Spleen (tissue), 11 donors: Measurements from ENCODE around the gene PRICKLE1. TPM values are rescaled to one million over a fixed set of nuclear protein-coding genes. Genes with fewer than 3 reads are reported as not detected.

Experiments
- DNase-seq: peaks from one replicate; pipeline ENCODE4 v3.0.0-alpha.2; 2020
- H3K27ac ChIP-seq, 8 donors: fragments of 200-600 bp; sonication (generic) in 7 of 8; 1 replicate in 4 of 8; 2 replicates in 4 of 8; pipeline versions ENCODE4 v1.5.0 to v1.8.0; 2016 to 2021; ENCODE audit warnings: inconsistent platforms in 4 of 8, mild to moderate bottlenecking in 4 of 8, moderate library complexity in 1 of 8
- H3K27me3 ChIP-seq, 7 donors: fragments of 200-600 bp; sonication (generic) in 6 of 7; replicated peaks in 1 of 7; 1 replicate in 4 of 7; 2 replicates in 3 of 7; pipeline versions ENCODE4 v1.5.0 to v1.8.0; 2016 to 2021; ENCODE audit warnings: inconsistent platforms in 3 of 7, mild to moderate bottlenecking in 1 of 7
- H3K36me3 ChIP-seq, 6 donors: fragments of 200-600 bp; sonication (generic) in 5 of 6; 1 replicate in 4 of 6; 2 replicates in 2 of 6; pipeline versions ENCODE4 v1.5.0 to v1.8.0; 2016 to 2021; ENCODE audit warnings: inconsistent platforms in 2 of 6
- H3K4me1 ChIP-seq, 6 donors: fragments of 200-600 bp; sonication (generic) in 5 of 6; 1 replicate in 3 of 6; 2 replicates in 3 of 6; pipeline versions ENCODE4 v1.5.0 to v1.8.0; 2016 to 2021; ENCODE audit warnings: inconsistent platforms in 3 of 6
- H3K4me3 ChIP-seq, 8 donors: fragments of 200-600 bp; sonication (generic) in 7 of 8; 1 replicate in 4 of 8; 2 replicates in 4 of 8; pipeline versions ENCODE4 v1.5.0 to v1.8.0; 2016 to 2021; ENCODE audit warnings: inconsistent platforms in 4 of 8, mild to moderate bottlenecking in 4 of 8, moderate library complexity in 2 of 8
- H3K9me3 ChIP-seq, 8 donors: fragments of 200-600 bp; sonication (generic) in 7 of 8; 1 replicate in 4 of 8; 2 replicates in 4 of 8; pipeline versions ENCODE4 v1.5.0 to v1.8.0; 2016 to 2021; ENCODE audit warnings: inconsistent platforms in 4 of 8
- CTCF ChIP-seq, 11 experiments: fragments of 200-600 bp in 7 of 11; fragments of 450-650 bp in 4 of 11; sonication (generic) in 4 of 11; IDR thresholded peaks in 8 of 11; conservative IDR thresholded peaks in 3 of 11; 1 replicate in 7 of 11; 2 replicates in 4 of 11; pipeline versions ENCODE4 v1.4.0 to v1.8.0; 2016 to 2021; ENCODE audit warnings: antibody characterized with exemption in 11 of 11, inconsistent platforms in 4 of 11, mild to moderate bottlenecking in 1 of 11
- POLR2A ChIP-seq, 3 donors: fragments of 450-650 bp; IDR thresholded peaks; one replicate each; pipeline ENCODE4 v1.5.1; 2017; ENCODE audit warnings: antibody characterized with exemption in 3 of 3, mild to moderate bottlenecking in 1 of 3
- POLR2AphosphoS5 ChIP-seq, 3 donors: sonication (generic); formaldehyde crosslinking; IDR thresholded peaks; one replicate each; pipeline ENCODE4 v1.5.1; 2017; ENCODE audit warnings: antibody characterized with exemption in 3 of 3
- WGBS, 5 donors: extraction: QIAGEN DNeasy Blood & Tissue Kit in 3 of 5; methylation state at CpG; one replicate each; pipeline versions ENCODE4 v1.1.5 to v1.1.7; 2013 to 2018; 5-methylcytosine and 5-hydroxymethylcytosine counted together
- intact Hi-C: fragments of 100-400 bp; cut with DNase I; formaldehyde crosslinking; loops from one replicate; pipeline ENCODE4 v1.15.0; 2023; ENCODE audit warnings: low total_unique reads
- polyA plus RNA-seq, 3 donors: library from polyadenylated mRNA; stranded (reverse); fragments of 200-250 nt; gene quantifications; one replicate each; pipeline ENCODE4 v1.2.1, GENCODE V29; 2013
- total RNA-seq, 7 donors: library from RNA; depleted of rRNA in 3 of 7; stranded (reverse); fragments of >200 nt in 3 of 7; fragmentation: NEBNext Ultra II Directional in 4 of 7; extraction: Animal tissue kit (Norgen Biotek cat#: 25700) in 4 of 7; gene quantifications; one replicate each; pipeline versions ENCODE4 v1.1.0 to v1.2.1, GENCODE V29; 2016 to 2021
- donor health status: healthy with polysubstance abuse.
- donor health status: DM: no; HTN: no; CAD: no; lungs with moderate emphysema.
- donor health status: DM: no; HTN: no; CAD: no.
- donor health status: Bipolar disorder and iron deficiency.
- donor health status: healthy.
- donor health status: DM: no; HTN: no; CAD: no.
- donor health status: DM: yes; HTN: yes; CAD: no.

Gene PRICKLE1
- total and polyA plus RNA-seq, 10 donors: 5.1 to 73.0 (median 29.3) TPM

DNA sequence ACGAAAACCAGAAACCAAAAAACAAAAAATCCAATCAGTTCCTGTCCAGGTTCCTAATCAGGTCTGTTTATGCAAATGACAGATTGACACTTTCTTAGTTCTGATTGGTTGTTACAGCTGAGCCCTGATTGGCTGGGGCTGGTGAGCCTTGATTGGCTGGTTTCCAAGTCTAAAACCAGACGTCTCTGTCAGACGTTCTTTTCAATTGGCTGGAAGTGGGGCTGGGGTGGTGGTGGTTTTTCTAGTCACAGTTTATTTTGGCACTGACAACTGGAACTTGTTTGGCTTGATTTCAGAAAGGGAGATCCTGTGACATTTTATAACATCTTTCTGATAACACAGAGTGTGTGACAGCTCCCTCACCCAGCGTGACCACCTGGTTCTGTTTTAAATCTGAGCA, 36.1 kb upstream of the PRICKLE1 start:
- Histone ChIP-seq H3K4me3 (no peak overlapping the region), H3K27ac (no peak overlapping the region), H3K27me3 (no peaks in the 10 kb centered on the region), H3K4me1 (no peaks in the 10 kb centered on the region), H3K9me3 (peaks cover 0 to 4% (median 0%) of the 10 kb centered on the region in 8 donors), H3K36me3 (no peaks in the 10 kb centered on the region)
- no peak for DNase-seq
- WGBS, 5 donors: 61 to 68% (median 66%) methylated on average over 4 of the region's 4 CpGs
- intact Hi-C loops: no loop called here
- TF ChIP-seq POLR2AphosphoS5 (IDR thresholded peaks at IDR 0.05) (no peak), CTCF (IDR thresholded peaks at IDR 0.05 in 8 of 11, conservative IDR thresholded peaks at IDR 0.05 in 3 of 11) (no peak), POLR2A (IDR thresholded peaks at IDR 0.05) (no peak)

GRCh38 chr12:42617622-42618021, 28.1 kb upstream of the PRICKLE1 start:
- no peaks in the 10 kb centered on the region for H3K4me1 ChIP-seq
- H3K27ac ChIP-seq: no peak overlapping the region
- H3K27me3 ChIP-seq: no peaks in the 10 kb centered on the region
- peaks cover 12 to 59% (median 45%) of the 10 kb centered on the region in 8 donors for H3K9me3 ChIP-seq
- H3K4me3 ChIP-seq: no peak overlapping the region
- H3K36me3 ChIP-seq: no peaks in the 10 kb centered on the region
- no peak for DNase-seq
- intact Hi-C loops: no loop called here
- 30 to 46% (median 37%) methylated on average over 1 of the region's 1 CpG for WGBS, 5 donors
- TF ChIP-seq POLR2A (IDR thresholded peaks at IDR 0.05) (no peak), CTCF (IDR thresholded peaks at IDR 0.05 in 8 of 11, conservative IDR thresholded peaks at IDR 0.05 in 3 of 11) (no peak), POLR2AphosphoS5 (IDR thresholded peaks at IDR 0.05) (no peak)

DNA sequence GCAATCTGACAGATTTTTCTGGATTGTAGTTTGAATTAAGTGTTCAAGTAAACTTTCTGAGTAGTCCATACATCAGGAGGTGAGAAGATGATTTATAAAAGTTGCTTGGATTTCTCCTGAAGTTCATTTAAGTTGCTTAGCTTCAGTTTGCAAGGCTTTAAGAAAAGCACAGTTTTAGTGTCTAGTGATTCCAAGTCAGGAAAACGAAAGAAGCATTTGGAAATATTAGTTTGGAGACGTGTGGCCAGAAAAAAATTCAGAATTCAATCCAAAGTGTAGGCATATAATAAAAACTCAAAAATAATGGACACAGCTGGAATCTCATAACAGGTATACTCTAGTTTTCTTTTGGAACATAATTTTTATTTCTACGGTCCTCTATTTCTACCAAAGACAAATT, 25.5 kb upstream of the PRICKLE1 start:
- Histone ChIP-seq H3K27ac (no peak overlapping the region), H3K4me3 (no peak overlapping the region), H3K9me3 (peaks cover 12 to 54% (median 43%) of the 10 kb centered on the region in 8 donors), H3K4me1 (no peaks in the 10 kb centered on the region), H3K36me3 (no peaks in the 10 kb centered on the region), H3K27me3 (no peaks in the 10 kb centered on the region)
- intact Hi-C loops: no loop called here
- DNase-seq: no peak
- 79 to 87% (median 85%) methylated on average over 3 of the region's 3 CpGs for WGBS, 5 donors
- TF ChIP-seq POLR2A (IDR thresholded peaks at IDR 0.05): no peak
- no peak for TF ChIP-seq CTCF (IDR thresholded peaks at IDR 0.05 in 8 of 11, conservative IDR thresholded peaks at IDR 0.05 in 3 of 11)
- TF ChIP-seq POLR2AphosphoS5 (IDR thresholded peaks at IDR 0.05): no peak

DNA sequence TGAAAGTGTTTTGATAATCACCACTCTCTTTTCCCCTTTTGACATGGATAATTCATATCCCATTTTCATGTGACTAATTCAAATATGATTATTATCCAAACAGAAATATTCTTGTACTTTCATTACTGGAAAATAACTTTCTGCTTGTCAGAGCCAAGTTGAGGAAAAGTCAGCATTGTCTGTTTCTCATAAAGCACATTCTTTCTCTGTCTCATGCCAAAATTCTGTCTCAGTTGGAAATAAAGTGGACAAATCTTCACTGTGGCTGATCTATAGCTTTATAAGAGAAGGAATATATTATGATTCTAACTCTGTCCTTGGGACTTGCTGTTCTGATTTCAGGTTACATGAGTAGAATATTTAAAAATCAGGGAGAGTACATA, 22.7 kb upstream of the PRICKLE1 start:
- Histone ChIP-seq H3K27me3 (no peaks in the 10 kb centered on the region), H3K27ac (no peak overlapping the region), H3K4me1 (no peaks in the 10 kb centered on the region), H3K9me3 (peaks cover 4 to 29% (median 19%) of the 10 kb centered on the region in 8 donors), H3K4me3 (no peak overlapping the region), H3K36me3 (no peaks in the 10 kb centered on the region)
- intact Hi-C loops: no loop called here
- TF ChIP-seq POLR2AphosphoS5 (IDR thresholded peaks at IDR 0.05) (no peak), CTCF (IDR thresholded peaks at IDR 0.05 in 8 of 11, conservative IDR thresholded peaks at IDR 0.05 in 3 of 11) (no peak), POLR2A (IDR thresholded peaks at IDR 0.05) (no peak)
- no peak for DNase-seq
